A549 (cell line): Measurements from ENCODE around the gene RNF217. TPM values are rescaled to one million over a fixed set of nuclear protein-coding genes. Genes with fewer than 3 reads are reported as not detected.
A peak's percentile ranks its signal among the peaks of the same experiment; 100 is the strongest.

Experiments used
- ATAC-seq, 2 experiments: fragments of 200-7000 bp in 1 of 2; fragments of >200 bp in 1 of 2; cut with Nextera tagmentation in 1 of 2; cut with Tn5 transposase in 1 of 2; 3 replicates each; pipeline versions ENCODE4 v1.8.0 to v1.9.1; 2018 to 2020; ENCODE audit warnings: mild to moderate bottlenecking in 1 of 2, moderate library complexity in 1 of 2
- CTCF ChIA-PET: fragments of 300-600 bp; sonication (Branson Sonifier 250); formaldehyde crosslinking; extraction: SDS; loops from one replicate; lab custom pipeline; 2021; ENCODE audit warnings: antibody characterized with exemption, inconsistent platforms; lab: Yijun Ruan, JAX
- POLR2A ChIA-PET: fragments of 350-600 bp; formaldehyde crosslinking; extraction: SDS; loops from one replicate; lab custom pipeline; 2021; ENCODE audit warnings: antibody characterized with exemption, inconsistent platforms; lab: Yijun Ruan, JAX
- DNase-seq, 2 experiments: peaks; one replicate each; pipeline versions ENCODE4 v3.0.0 to v3.0.0-alpha.2; 2011 to 2016; ENCODE audit warnings: low read depth in 1 of 2, low spot score in 1 of 2
- FAIRE-seq: peaks from 2 replicates; lab custom pipeline; 2011; peaks lifted over from hg19 to GRCh38; lab: Jason Lieb, UNC
- H3K27ac ChIP-seq, 2 experiments: fragments of >200 bp; sonication (Bioruptor Twin); formaldehyde crosslinking; 3 replicates each; pipeline ENCODE4 v1.5.1; 2016 to 2017
- H3K4me1 ChIP-seq: fragments of >200 bp; sonication (Bioruptor Twin); formaldehyde crosslinking; 3 replicates; pipeline ENCODE4 v1.6.1; 2016
- H3K4me2 ChIP-seq: fragments of >200 bp; sonication (Bioruptor Twin); formaldehyde crosslinking; 3 replicates; pipeline ENCODE4 v1.6.1; 2016
- H3K4me3 ChIP-seq: fragments of >200 bp; sonication (Bioruptor Twin); formaldehyde crosslinking; 3 replicates; pipeline ENCODE4 v1.5.1; 2016
- H3K9me3 ChIP-seq: fragments of >200 bp; sonication (Bioruptor Twin); formaldehyde crosslinking; 3 replicates; pipeline ENCODE4 v1.6.1; 2016
- BHLHE40 ChIP-seq: IDR thresholded peaks from 2 replicates; pipeline ENCODE4 v1.6.1; 2012; ENCODE audit warnings: low read depth, low read length, inconsistent platforms
- CBX8 ChIP-seq: fragments of 200-600 bp; sonication (generic); IDR thresholded peaks from 2 replicates; pipeline ENCODE4 v1.6.1; 2016
- CEBPB ChIP-seq, 2 experiments: fragments of >200 bp in 1 of 2; sonication (Bioruptor Twin) in 1 of 2; formaldehyde crosslinking in 1 of 2; IDR thresholded peaks; 2 replicates each; pipeline ENCODE4 v1.6.1; 2012 to 2016
- EHMT2 ChIP-seq: fragments of 200-600 bp; sonication (generic); IDR thresholded peaks from 2 replicates; pipeline ENCODE4 v1.6.1; 2016; ENCODE audit warnings: antibody characterized with exemption, low read depth, mild to moderate bottlenecking, moderate library complexity
- EP300 ChIP-seq, 2 experiments: fragments of >200 bp; sonication (Bioruptor Twin); formaldehyde crosslinking; IDR thresholded peaks; 2 replicates in 1 of 2; 3 replicates in 1 of 2; pipeline ENCODE4 v1.6.1; 2016 to 2017
- HOXB13 ChIP-seq: fragments of 250-450 bp; sonication (Bioruptor Pico); IDR thresholded peaks from 2 replicates; pipeline ENCODE4 v1.5.0; 2020; ENCODE audit warnings: low read depth, mild to moderate bottlenecking, moderate library complexity
- JUNB ChIP-seq: fragments of >200 bp; sonication (Bioruptor Twin); formaldehyde crosslinking; IDR thresholded peaks from 2 replicates; pipeline ENCODE4 v1.6.1; 2016
- NR3C1 ChIP-seq: fragments of >200 bp; sonication (Bioruptor Twin); formaldehyde crosslinking; IDR thresholded peaks from 3 replicates; pipeline ENCODE4 v1.6.1; 2017
- PHF8 ChIP-seq: fragments of 200-600 bp; sonication (generic); IDR thresholded peaks from 2 replicates; pipeline ENCODE4 v1.6.1; 2016; ENCODE audit warnings: low read depth, mild to moderate bottlenecking, antibody characterized with exemption, moderate library complexity, borderline replicate concordance
- POLR2A ChIP-seq: IDR thresholded peaks from 2 replicates; pipeline ENCODE4 v1.6.1; 2012; ENCODE audit warnings: mild to moderate bottlenecking, low read length
- RAD21 ChIP-seq, 2 experiments: fragments of >200 bp in 1 of 2; sonication (Bioruptor Twin) in 1 of 2; formaldehyde crosslinking in 1 of 2; IDR thresholded peaks in 1 of 2; conservative IDR thresholded peaks in 1 of 2; 2 replicates in 1 of 2; 3 replicates in 1 of 2; pipeline ENCODE4 v1.6.1; 2012 to 2018; ENCODE audit warnings: inconsistent platforms in 1 of 2
- TFCP2L1 ChIP-seq: fragments of 250-450 bp; sonication (Bioruptor Pico); IDR thresholded peaks from 2 replicates; pipeline ENCODE4 v1.5.0; 2021; ENCODE audit warnings: mild to moderate bottlenecking
- USF2 ChIP-seq: fragments of 450-650 bp; IDR thresholded peaks from 2 replicates; pipeline ENCODE4 v1.6.1; 2014; ENCODE audit warnings: antibody characterized with exemption
- ZC3H11A ChIP-seq: fragments of 450-650 bp; IDR thresholded peaks from 2 replicates; pipeline ENCODE4 v1.6.1; 2014; ENCODE audit warnings: antibody characterized with exemption, mild to moderate bottlenecking
- ZFP36 ChIP-seq: fragments of 450-650 bp; IDR thresholded peaks from 2 replicates; pipeline ENCODE4 v1.6.1; 2014; ENCODE audit warnings: borderline replicate concordance; ENCODE audit not compliant: partially characterized antibody
- ZSCAN20 ChIP-seq: fragments of 250-450 bp; sonication (Bioruptor Pico); IDR thresholded peaks from 2 replicates; pipeline ENCODE4 v1.8.0; 2022; ENCODE audit warnings: mild to moderate bottlenecking, moderate library complexity
- WGBS: methylation state at CpG from one replicate; pipeline ENCODE4 v1.1.6; 2017; ENCODE audit errors: missing lambda C conversion rate; 5-methylcytosine and 5-hydroxymethylcytosine counted together
- polyA plus RNA-seq, 4 experiments: library from polyadenylated mRNA; depleted of rRNA in 3 of 4; stranded (reverse); fragments of >200 nt; fragmentation: RNase III in 1 of 4; extraction: RNeasy Plus Mini Kit Qiagen cat#74134 plus additional on column Dnase treatment in 1 of 4; gene quantifications; 2 replicates in 3 of 4; 3 replicates in 1 of 4; pipeline ENCODE4 v1.2.3, GENCODE V29; 2011 to 2017
- TF ChIP-seq, protein P1 (sequence below): fragments of 200-600 bp; sonication (generic); IDR thresholded peaks from 2 replicates; pipeline ENCODE4 v1.6.1; 2016; ENCODE audit warnings: antibody characterized with exemption, mild to moderate bottlenecking, moderate library complexity
- TF ChIP-seq, protein P2 (sequence below): fragments of 250-450 bp; sonication (Bioruptor Pico); IDR thresholded peaks from 2 replicates; pipeline ENCODE4 v1.5.0; 2021; ENCODE audit warnings: mild to moderate bottlenecking, moderate library complexity, borderline replicate concordance
- TF ChIP-seq, protein P3 (sequence below): fragments of >200 bp; sonication (Bioruptor Twin); formaldehyde crosslinking; IDR thresholded peaks from 3 replicates; pipeline ENCODE4 v1.5.1; 2016
- TF ChIP-seq, protein P4 (sequence below): IDR thresholded peaks from 2 replicates; pipeline ENCODE4 v1.6.1; 2012
- TF ChIP-seq, protein P5 (sequence below): IDR thresholded peaks from 2 replicates; pipeline ENCODE4 v1.6.1; 2012

RNF217 gene
- polyA plus RNA-seq, 2 of the 4 experiments (the other 2 are of a cell fraction) = 5.7 to 20.0 TPM

DNA sequence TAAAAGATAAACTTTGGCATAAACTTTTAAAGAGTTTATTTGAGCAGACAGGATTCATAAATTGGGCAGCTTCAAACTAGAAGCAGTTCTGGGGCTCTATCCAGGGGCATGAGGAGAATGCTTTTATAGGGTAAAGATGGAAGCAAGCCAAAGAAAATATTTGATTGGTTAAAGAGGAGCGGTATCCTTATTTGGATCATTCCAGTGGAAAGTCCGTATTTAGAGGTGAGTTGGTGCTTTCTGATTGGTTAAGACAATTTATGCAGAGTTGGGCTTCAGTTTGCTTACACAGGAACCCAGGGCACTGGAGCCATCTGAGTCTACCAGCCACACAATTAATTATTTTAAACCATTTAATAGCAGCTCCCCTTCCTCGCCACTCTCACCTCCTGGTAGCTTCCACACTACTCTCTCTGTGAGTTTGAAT is 37.9 kb upstream of the RNF217 start:
- H3K4me3 ChIP-seq = no peak overlapping the region
- H3K27ac ChIP-seq = no peak overlapping the region
- WGBS = 30% methylated on average over 3 of the region's 3 CpGs
- ATAC-seq = no peak; a peak in 1 of 6 replicates
- DNase-seq = peak in 1 of 2 experiments; percentile 13
- H3K9me3 ChIP-seq = no peaks in the 10 kb centered on the region
- no peaks in the 10 kb centered on the region for H3K4me1 ChIP-seq
- no peak overlapping the region for H3K4me2 ChIP-seq
- ChIA-PET CTCF (no interaction called here), POLR2A (no interaction called here)
- no peak for TF ChIP-seq BHLHE40
- TF ChIP-seq TFCP2L1 (CRISPR knock-in tag) = no peak
- TF ChIP-seq, protein P1, sequence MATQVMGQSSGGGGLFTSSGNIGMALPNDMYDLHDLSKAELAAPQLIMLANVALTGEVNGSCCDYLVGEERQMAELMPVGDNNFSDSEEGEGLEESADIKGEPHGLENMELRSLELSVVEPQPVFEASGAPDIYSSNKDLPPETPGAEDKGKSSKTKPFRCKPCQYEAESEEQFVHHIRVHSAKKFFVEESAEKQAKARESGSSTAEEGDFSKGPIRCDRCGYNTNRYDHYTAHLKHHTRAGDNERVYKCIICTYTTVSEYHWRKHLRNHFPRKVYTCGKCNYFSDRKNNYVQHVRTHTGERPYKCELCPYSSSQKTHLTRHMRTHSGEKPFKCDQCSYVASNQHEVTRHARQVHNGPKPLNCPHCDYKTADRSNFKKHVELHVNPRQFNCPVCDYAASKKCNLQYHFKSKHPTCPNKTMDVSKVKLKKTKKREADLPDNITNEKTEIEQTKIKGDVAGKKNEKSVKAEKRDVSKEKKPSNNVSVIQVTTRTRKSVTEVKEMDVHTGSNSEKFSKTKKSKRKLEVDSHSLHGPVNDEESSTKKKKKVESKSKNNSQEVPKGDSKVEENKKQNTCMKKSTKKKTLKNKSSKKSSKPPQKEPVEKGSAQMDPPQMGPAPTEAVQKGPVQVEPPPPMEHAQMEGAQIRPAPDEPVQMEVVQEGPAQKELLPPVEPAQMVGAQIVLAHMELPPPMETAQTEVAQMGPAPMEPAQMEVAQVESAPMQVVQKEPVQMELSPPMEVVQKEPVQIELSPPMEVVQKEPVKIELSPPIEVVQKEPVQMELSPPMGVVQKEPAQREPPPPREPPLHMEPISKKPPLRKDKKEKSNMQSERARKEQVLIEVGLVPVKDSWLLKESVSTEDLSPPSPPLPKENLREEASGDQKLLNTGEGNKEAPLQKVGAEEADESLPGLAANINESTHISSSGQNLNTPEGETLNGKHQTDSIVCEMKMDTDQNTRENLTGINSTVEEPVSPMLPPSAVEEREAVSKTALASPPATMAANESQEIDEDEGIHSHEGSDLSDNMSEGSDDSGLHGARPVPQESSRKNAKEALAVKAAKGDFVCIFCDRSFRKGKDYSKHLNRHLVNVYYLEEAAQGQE = no peak
- TF ChIP-seq, protein P2, sequence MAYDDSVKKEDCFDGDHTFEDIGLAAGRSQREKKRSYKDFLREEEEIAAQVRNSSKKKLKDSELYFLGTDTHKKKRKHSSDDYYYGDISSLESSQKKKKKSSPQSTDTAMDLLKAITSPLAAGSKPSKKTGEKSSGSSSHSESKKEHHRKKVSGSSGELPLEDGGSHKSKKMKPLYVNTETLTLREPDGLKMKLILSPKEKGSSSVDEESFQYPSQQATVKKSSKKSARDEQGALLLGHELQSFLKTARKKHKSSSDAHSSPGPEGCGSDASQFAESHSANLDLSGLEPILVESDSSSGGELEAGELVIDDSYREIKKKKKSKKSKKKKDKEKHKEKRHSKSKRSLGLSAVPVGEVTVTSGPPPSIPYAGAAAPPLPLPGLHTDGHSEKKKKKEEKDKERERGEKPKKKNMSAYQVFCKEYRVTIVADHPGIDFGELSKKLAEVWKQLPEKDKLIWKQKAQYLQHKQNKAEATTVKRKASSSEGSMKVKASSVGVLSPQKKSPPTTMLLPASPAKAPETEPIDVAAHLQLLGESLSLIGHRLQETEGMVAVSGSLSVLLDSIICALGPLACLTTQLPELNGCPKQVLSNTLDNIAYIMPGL (CRISPR knock-in tag) = no peak
- TF ChIP-seq POLR2A = no peak
- no peak for FAIRE-seq

- WGBS = 70% methylated on average over 2 of the region's 2 CpGs
- POLR2A ChIA-PET = no interaction called here
Measured at GRCh38 chr6:124926435-124926834, 35.8 kb upstream of the RNF217 start.

DNA sequence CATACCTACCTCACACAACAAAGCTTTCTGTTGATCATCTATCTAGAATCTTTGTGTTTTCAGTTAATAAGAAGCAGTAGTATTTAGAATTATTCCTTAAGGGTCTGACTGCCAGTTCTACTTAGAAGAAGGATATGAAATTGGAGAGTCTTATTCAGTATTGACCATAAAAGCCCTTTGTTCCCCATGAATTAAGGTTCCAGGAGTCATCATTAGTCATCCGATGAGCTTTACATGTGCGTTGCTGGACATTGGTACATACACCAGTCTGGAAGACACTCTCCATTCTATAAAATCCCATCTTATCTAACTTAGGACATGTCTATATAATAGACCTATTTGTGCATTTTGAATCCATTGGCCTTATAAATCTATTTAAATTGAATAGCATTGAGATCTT is 34.4 kb upstream of the RNF217 start:
- Histone ChIP-seq H3K4me3 (no peak overlapping the region), H3K9me3 (no peaks in the 10 kb centered on the region), H3K4me1 (no peaks in the 10 kb centered on the region), H3K4me2 (no peak overlapping the region), H3K27ac (no peak overlapping the region)
- DNase-seq (no peak), FAIRE-seq (no peak), ATAC-seq (no peak)
- WGBS = 62% methylated on average over 2 of the region's 2 CpGs
- ChIA-PET CTCF (no interaction called here), POLR2A (no interaction called here)
- TF ChIP-seq, protein P3, sequence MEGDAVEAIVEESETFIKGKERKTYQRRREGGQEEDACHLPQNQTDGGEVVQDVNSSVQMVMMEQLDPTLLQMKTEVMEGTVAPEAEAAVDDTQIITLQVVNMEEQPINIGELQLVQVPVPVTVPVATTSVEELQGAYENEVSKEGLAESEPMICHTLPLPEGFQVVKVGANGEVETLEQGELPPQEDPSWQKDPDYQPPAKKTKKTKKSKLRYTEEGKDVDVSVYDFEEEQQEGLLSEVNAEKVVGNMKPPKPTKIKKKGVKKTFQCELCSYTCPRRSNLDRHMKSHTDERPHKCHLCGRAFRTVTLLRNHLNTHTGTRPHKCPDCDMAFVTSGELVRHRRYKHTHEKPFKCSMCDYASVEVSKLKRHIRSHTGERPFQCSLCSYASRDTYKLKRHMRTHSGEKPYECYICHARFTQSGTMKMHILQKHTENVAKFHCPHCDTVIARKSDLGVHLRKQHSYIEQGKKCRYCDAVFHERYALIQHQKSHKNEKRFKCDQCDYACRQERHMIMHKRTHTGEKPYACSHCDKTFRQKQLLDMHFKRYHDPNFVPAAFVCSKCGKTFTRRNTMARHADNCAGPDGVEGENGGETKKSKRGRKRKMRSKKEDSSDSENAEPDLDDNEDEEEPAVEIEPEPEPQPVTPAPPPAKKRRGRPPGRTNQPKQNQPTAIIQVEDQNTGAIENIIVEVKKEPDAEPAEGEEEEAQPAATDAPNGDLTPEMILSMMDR = no peak
- TF ChIP-seq EP300 (IDR thresholded peaks at IDR 0.05) = no peak
- no peak for TF ChIP-seq CBX8
- TF ChIP-seq, protein P4, sequence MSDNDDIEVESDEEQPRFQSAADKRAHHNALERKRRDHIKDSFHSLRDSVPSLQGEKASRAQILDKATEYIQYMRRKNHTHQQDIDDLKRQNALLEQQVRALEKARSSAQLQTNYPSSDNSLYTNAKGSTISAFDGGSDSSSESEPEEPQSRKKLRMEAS = no peak

More at GRCh38 chr6:124926435-124926834, 35.8 kb upstream of the RNF217 start:
- no peak overlapping the region for H3K4me3 ChIP-seq
- H3K4me2 ChIP-seq = no peak overlapping the region
- ATAC-seq = no peak
- FAIRE-seq = no peak
- CTCF ChIA-PET = no interaction called here
- no peaks in the 10 kb centered on the region for H3K4me1 ChIP-seq
- no peak overlapping the region for H3K27ac ChIP-seq
- H3K9me3 ChIP-seq = no peaks in the 10 kb centered on the region
- TF ChIP-seq NR3C1 = no peak
- TF ChIP-seq POLR2A = no peak
- TF ChIP-seq HOXB13 (CRISPR knock-in tag) = no peak
- no peak for TF ChIP-seq CBX8
- TF ChIP-seq CEBPB (IDR thresholded peaks at IDR 0.05) = no peak
- TF ChIP-seq ZC3H11A = no peak
- TF ChIP-seq RAD21 (conservative IDR thresholded peaks at IDR 0.05 in 1 of 2, IDR thresholded peaks at IDR 0.05 in 1 of 2) = no peak
- TF ChIP-seq, protein P5, sequence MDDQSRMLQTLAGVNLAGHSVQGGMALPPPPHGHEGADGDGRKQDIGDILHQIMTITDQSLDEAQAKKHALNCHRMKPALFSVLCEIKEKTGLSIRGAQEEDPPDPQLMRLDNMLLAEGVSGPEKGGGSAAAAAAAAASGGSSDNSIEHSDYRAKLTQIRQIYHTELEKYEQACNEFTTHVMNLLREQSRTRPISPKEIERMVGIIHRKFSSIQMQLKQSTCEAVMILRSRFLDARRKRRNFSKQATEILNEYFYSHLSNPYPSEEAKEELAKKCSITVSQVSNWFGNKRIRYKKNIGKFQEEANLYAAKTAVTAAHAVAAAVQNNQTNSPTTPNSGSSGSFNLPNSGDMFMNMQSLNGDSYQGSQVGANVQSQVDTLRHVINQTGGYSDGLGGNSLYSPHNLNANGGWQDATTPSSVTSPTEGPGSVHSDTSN = no peak
- TF ChIP-seq PHF8 = no peak
- no peak for TF ChIP-seq ZFP36
- no peak for TF ChIP-seq USF2
- TF ChIP-seq ZSCAN20 (CRISPR knock-in tag) = no peak
- no peak for TF ChIP-seq EHMT2
- TF ChIP-seq JUNB = no peak
- TF ChIP-seq, all 56 proteins: peak for 0
- no peak for DNase-seq
